ENCODE results near the gene CACNA1C.

CACNA1C gene

GRCh38 chr12:2651068-2651965, 598.5 kb downstream of the CACNA1C start:
- DNase-seq (ENCODE audit: low spot score) = no peak
- FAIRE-seq = no peak

- FAIRE-seq (no peak), DNase-seq (ENCODE audit: low spot score) (no peak)
Observed at GRCh38 chr12:2652011-2652400, 599.2 kb downstream of the CACNA1C start.

GRCh38 chr12:2652401-2653081, 599.8 kb downstream of the CACNA1C start:
- DNase-seq (ENCODE audit: low spot score) (no peak), FAIRE-seq (no peak)

- DNase-seq (ENCODE audit: low spot score) = no peak
- no peak for FAIRE-seq
Observed at GRCh38 chr12:2653461-2653965, 600.7 kb downstream of the CACNA1C start.

GRCh38 chr12:2654311-2654710, 601.5 kb downstream of the CACNA1C start:
- DNase-seq (ENCODE audit: low spot score) = no peak
- no peak for FAIRE-seq

- FAIRE-seq (no peak), DNase-seq (ENCODE audit: low spot score) (no peak)
Observed at GRCh38 chr12:2654741-2655140, 602.0 kb downstream of the CACNA1C start.

- DNase-seq (ENCODE audit: low spot score) (no peak), FAIRE-seq (no peak)
Observed at GRCh38 chr12:2662524-2662923, 609.7 kb downstream of the CACNA1C start.

- FAIRE-seq (no peak), DNase-seq (ENCODE audit: low spot score) (no peak)
Observed at GRCh38 chr12:2664721-2665577, 612.2 kb downstream of the CACNA1C start.

- no peak for DNase-seq (ENCODE audit: low spot score)
- no peak for FAIRE-seq
Observed at GRCh38 chr12:2666411-2666810, 613.6 kb downstream of the CACNA1C start.

- no peak for FAIRE-seq
- DNase-seq (ENCODE audit: low spot score) = no peak
Observed at GRCh38 chr12:2666846-2667245, 614.1 kb downstream of the CACNA1C start.

GRCh38 chr12:2667716-2668440, 615.1 kb downstream of the CACNA1C start:
- FAIRE-seq (no peak), DNase-seq (ENCODE audit: low spot score) (no peak)

- DNase-seq (ENCODE audit: low spot score) (no peak), FAIRE-seq (no peak)
Observed at GRCh38 chr12:2668816-2669215, 616.0 kb downstream of the CACNA1C start.

GRCh38 chr12:2669560-2669959, 616.8 kb downstream of the CACNA1C start:
- DNase-seq (ENCODE audit: low spot score) (no peak), FAIRE-seq (no peak)

- FAIRE-seq = no peak
- DNase-seq (ENCODE audit: low spot score) = no peak
Observed at GRCh38 chr12:2672863-2673262, 620.1 kb downstream of the CACNA1C start.

GRCh38 chr12:2673966-2674810, 621.4 kb downstream of the CACNA1C start:
- DNase-seq (ENCODE audit: low spot score) = no peak
- no peak for FAIRE-seq

- DNase-seq (ENCODE audit: low spot score) (no peak), FAIRE-seq (no peak)
Observed at GRCh38 chr12:2675776-2676175, 623.0 kb downstream of the CACNA1C start.

- FAIRE-seq = no peak
Observed at GRCh38 chr12:2677142-2677880, 624.5 kb downstream of the CACNA1C start.

GRCh38 chr12:2678426-2678825, 625.6 kb downstream of the CACNA1C start:
- no peak for FAIRE-seq
- no peak for DNase-seq (ENCODE audit: low spot score)

More at GRCh38 chr12:2677142-2677880, 624.5 kb downstream of the CACNA1C start:
- no peak for DNase-seq (ENCODE audit: low spot score)
